ENCODE results near the gene PCDHGA5.
"Not testable (repeated sequence)": the region's sequence is repeated elsewhere in the genome, so short reads cannot be mapped to it uniquely, and the experiment has no call there.

The PCDHGA5 gene

DNA sequence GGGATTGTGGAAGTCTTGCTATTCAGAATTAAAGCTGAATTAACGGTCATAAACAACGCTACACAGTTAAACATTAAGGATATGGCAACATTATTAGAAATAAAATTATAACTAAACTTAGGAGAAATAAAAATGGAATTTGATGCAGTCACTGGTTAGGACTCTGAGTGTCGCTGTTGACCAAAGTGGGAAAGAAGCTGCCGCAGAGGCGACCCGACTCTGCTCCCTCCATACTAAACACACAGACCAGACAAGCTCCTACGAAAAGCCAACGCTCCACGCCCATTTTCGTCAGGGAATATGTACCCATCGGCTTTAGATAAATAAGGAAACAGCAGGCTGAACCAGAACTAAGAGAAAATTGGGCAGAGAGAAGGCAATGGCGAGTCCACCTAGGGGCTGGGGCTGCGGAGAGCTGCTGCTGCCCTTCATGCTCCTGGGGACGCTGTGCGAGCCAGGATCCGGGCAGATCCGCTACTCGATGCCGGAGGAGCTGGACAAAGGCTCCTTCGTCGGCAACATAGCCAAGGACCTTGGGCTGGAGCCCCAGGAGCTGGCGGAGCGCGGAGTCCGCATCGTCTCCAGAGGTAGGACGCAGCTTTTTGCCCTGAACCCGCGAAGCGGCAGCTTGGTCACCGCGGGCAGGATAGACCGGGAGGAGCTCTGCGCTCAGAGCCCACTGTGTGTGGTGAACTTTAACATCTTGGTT, at the start of gene PCDHGA5:
TSS of gene PCDHGA5 (plus strand) at position 211 of the 709 bp plus-strand sequence. CDS start at position 380, 169 bp downstream.
- Histone ChIP-seq H3K9ac (ENCODE audit: low read length) (no peak within 1 kb of the TSS), H3K27ac (ENCODE audit: low read depth, low read length) (no peak within 1 kb of the TSS), H3K4me3 (ENCODE audit: low read length) (no peak within 1 kb of the TSS), H3K4me1 (ENCODE audit: control insufficient read depth, insufficient read depth, low read length) (no peaks in the 10 kb centered on the region), H3K27me3 (ENCODE audit: control insufficient read depth, insufficient read depth, low read length) (no peaks in the 10 kb centered on the region), H3K36me3 (ENCODE audit: control insufficient read depth, insufficient read depth, low read length) (no peaks in the 10 kb centered on the region)

GRCh38 chr5:141316963-141317362, 47.0 kb upstream of the PCDHGA5 start:
- not testable (repeated sequence) for H3K4me3 ChIP-seq (ENCODE audit: low read length); H3K27ac ChIP-seq (ENCODE audit: low read depth, low read length); H3K9ac ChIP-seq (ENCODE audit: low read length); H3K4me1 ChIP-seq (ENCODE audit: control insufficient read depth, insufficient read depth, low read length); H3K27me3 ChIP-seq (ENCODE audit: control insufficient read depth, insufficient read depth, low read length)
- peaks cover 17% of the 10 kb centered on the region for H3K36me3 ChIP-seq (ENCODE audit: control insufficient read depth, insufficient read depth, low read length)

- Histone ChIP-seq H3K27ac (ENCODE audit: low read depth, low read length) (no peak overlapping the region), H3K36me3 (ENCODE audit: control insufficient read depth, insufficient read depth, low read length) (peaks cover 17% of the 10 kb centered on the region), H3K4me3 (ENCODE audit: low read length) (peak overlapping the region; percentile 9), H3K27me3 (ENCODE audit: control insufficient read depth, insufficient read depth, low read length) (no peaks in the 10 kb centered on the region), H3K9ac (ENCODE audit: low read length) (no peak overlapping the region), H3K4me1 (ENCODE audit: control insufficient read depth, insufficient read depth, low read length) (peaks cover 3% of the 10 kb centered on the region)
These were observed 44.8 kb upstream of the PCDHGA5 start for GRCh38 chr5:141319202-141319601.

DNA sequence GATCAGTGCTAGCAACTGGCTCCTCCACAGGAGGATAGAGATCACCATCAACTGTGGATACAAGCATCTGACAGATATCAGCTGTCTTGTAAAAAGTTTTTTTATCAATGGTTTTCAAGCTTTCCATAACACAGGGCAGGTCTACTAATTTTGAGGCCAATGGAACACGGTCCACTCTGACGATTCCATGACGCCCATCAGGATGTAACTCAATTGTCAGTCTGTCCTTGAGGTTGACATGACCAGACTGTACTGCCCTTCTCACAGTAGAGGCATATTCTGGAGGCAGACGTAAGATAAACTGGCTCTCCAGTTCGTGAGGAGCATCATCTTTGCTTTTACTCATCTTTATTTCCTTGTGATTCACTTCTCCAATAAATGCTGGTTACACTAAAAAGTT, 44.3 kb upstream of the PCDHGA5 start:
- Histone ChIP-seq H3K9ac (ENCODE audit: low read length) (no peak overlapping the region), H3K4me1 (ENCODE audit: control insufficient read depth, insufficient read depth, low read length) (peaks cover 3% of the 10 kb centered on the region), H3K4me3 (ENCODE audit: low read length) (peak overlapping the region; percentile 90), H3K27ac (ENCODE audit: low read depth, low read length) (no peak overlapping the region), H3K27me3 (ENCODE audit: control insufficient read depth, insufficient read depth, low read length) (no peaks in the 10 kb centered on the region), H3K36me3 (ENCODE audit: control insufficient read depth, insufficient read depth, low read length) (peaks cover 17% of the 10 kb centered on the region)

DNA sequence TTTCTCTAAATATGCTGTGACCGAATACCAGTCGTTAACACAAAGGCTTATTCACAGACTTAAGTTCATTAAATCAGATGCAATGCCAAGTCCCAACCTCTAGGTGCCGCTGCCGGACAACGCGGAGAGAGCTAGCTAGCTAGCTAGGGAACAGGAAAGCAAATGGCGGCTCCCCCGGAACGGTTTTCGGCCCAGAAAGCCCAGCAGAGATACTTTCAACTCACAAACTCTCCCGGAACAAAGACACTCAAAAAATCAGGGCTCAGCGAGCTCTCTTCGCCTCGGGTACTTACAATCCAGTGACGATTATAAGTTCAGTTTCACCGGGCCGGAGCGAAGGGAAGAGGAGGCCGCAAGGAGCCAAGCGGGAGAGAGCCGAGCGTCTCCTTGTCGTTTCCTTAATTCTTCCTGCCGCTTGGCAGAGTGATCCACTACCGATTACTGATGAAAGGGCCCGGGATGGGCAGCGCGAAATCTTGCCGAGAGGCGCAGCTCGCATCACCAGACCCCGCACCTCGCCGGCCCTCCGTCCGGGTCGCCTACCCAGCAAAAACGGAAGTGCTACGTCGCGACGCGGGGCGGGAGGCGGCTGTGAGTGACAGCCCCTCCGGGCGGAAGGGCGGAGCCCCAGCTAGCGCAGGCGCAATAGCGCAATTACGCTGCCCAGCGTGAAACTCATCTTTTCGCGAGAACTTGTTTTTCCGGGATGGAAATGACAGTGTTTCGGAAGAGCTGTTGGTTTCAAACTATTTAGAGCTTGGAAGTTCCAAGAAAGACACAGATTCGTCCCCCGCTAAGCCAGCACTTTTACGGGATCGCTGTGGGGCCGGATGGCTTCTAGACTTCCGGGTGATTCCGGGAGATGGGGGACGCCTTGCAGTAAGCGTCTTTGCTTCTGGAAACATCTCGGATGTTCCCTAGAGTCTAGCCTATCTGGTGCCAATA, 43.5 kb upstream of the PCDHGA5 start, which contains the start of gene TAF7:
TSS of gene TAF7 (minus strand) at position 560 of the 945 bp plus-strand sequence. CDS start 740 bp downstream, outside the sequence.
- H3K4me3 ChIP-seq (ENCODE audit: low read length), result peak within 1 kb of the TSS; percentile 90
- H3K27me3 ChIP-seq (ENCODE audit: control insufficient read depth, insufficient read depth, low read length), result no peaks in the 10 kb centered on the region
- peak within 1 kb of the TSS; percentile 84 for H3K27ac ChIP-seq (ENCODE audit: low read depth, low read length)
- peaks cover 3% of the 10 kb centered on the region for H3K4me1 ChIP-seq (ENCODE audit: control insufficient read depth, insufficient read depth, low read length)
- peak within 1 kb of the TSS; percentile 43 for H3K9ac ChIP-seq (ENCODE audit: low read length)
- H3K36me3 ChIP-seq (ENCODE audit: control insufficient read depth, insufficient read depth, low read length), result peaks cover 17% of the 10 kb centered on the region

GRCh38 chr5:141322261-141322660, 41.7 kb upstream of the PCDHGA5 start:
- no peak overlapping the region for H3K27ac ChIP-seq (ENCODE audit: low read depth, low read length)
- H3K36me3 ChIP-seq (ENCODE audit: control insufficient read depth, insufficient read depth, low read length), result peaks cover 14% of the 10 kb centered on the region
- H3K9ac ChIP-seq (ENCODE audit: low read length), result no peak overlapping the region
- no peak overlapping the region for H3K4me3 ChIP-seq (ENCODE audit: low read length)
- H3K4me1 ChIP-seq (ENCODE audit: control insufficient read depth, insufficient read depth, low read length), result peaks cover 3% of the 10 kb centered on the region
- no peaks in the 10 kb centered on the region for H3K27me3 ChIP-seq (ENCODE audit: control insufficient read depth, insufficient read depth, low read length)

DNA sequence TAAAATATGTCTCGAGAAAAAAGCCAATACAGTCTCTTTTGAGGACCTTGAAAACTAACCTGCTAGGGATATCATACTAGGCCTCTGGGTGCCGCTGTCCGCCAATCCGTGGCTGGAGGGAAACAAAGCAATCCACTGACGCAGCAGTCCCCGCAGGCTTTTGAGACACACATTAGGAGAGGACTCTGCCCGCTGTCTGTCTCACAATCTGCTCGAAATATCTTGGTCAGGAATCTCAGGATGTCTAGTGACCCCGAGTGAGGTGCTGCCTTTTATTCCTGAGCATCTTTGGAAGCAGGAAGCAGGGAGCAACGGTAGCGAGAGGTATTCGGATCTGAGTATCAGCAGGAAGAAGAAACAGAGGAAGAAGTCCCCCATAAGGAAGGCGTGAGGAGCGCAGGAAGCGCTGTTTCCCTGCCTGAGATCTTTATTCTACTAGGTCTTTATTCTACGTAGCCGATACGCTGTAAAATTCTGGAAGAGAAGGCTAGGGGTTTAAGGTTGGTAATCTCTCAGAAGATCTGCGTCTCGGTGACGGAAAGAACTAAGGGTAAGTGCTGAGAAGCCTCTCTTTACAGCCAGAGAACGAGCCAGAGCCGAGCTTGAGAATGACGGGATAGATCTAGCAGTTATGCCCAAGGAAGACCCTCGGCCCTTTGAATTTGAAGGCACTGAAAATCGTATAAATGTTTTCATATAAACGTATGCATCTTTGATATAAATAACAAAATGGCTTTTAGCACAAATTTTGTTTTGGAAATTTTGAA, 37.7 kb upstream of the PCDHGA5 start:
- H3K9ac ChIP-seq (ENCODE audit: low read length), result peak overlapping the region; percentile 53
- H3K27ac ChIP-seq (ENCODE audit: low read depth, low read length), result peak overlapping the region; percentile 59
- H3K4me3 ChIP-seq (ENCODE audit: low read length), result peak overlapping the region; percentile 73
- H3K27me3 ChIP-seq (ENCODE audit: control insufficient read depth, insufficient read depth, low read length), result no peaks in the 10 kb centered on the region
- H3K36me3 ChIP-seq (ENCODE audit: control insufficient read depth, insufficient read depth, low read length), result no peaks in the 10 kb centered on the region
- no peaks in the 10 kb centered on the region for H3K4me1 ChIP-seq (ENCODE audit: control insufficient read depth, insufficient read depth, low read length)

DNA sequence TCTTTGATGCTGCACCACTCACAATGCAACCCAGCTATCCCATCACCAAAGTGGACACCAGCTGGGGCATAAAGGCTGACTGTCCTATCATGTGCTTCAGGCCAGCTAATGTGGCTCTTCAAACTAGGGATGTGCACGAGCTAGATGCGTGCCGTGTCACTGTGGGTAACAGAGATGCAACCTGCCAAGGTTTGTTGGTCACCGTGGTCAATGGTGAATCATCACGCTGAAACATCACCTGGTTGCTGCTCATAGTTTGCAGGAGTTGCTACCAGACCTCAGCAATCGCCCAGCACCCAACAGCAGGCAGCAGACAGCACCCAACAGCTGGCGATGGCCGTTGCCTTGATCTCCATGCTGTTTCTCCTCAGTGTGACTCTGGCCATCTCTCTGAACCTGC, 35.7 kb upstream of the PCDHGA5 start:
- H3K4me1 ChIP-seq (ENCODE audit: control insufficient read depth, insufficient read depth, low read length), result no peaks in the 10 kb centered on the region
- no peak overlapping the region for H3K27ac ChIP-seq (ENCODE audit: low read depth, low read length)
- H3K4me3 ChIP-seq (ENCODE audit: low read length), result no peak overlapping the region
- H3K9ac ChIP-seq (ENCODE audit: low read length), result no peak overlapping the region
- no peaks in the 10 kb centered on the region for H3K27me3 ChIP-seq (ENCODE audit: control insufficient read depth, insufficient read depth, low read length)
- no peaks in the 10 kb centered on the region for H3K36me3 ChIP-seq (ENCODE audit: control insufficient read depth, insufficient read depth, low read length)

DNA sequence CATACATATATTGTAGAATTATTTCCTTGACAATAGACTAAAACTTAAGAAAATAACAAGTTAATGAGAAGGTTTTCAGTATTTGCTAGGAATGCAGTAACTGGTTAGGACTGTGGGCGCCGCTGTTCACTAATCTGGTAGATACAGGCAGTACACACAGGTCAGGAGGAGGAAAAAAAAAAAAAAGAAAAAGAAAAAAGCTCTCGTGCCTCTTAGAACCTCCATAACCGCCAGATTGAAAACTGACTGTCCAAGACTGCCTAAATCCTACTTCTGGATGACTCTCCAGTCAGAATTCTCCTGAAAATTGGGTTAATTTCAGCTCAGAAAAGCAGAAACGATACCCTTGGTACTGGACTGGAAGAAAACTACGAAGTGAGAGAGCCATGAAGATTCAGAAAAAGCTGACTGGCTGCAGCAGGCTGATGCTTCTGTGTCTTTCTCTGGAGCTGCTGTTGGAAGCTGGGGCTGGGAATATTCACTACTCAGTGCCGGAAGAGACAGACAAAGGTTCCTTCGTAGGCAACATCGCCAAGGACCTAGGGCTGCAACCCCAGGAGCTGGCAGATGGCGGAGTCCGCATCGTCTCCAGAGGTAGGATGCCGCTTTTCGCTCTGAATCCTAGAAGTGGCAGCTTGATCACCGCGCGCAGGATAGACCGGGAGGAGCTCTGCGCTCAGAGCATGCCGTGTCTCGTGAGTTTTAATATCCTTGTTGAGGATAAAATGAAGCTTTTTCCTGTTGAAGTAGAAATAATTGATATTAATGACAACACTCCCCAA, 33.5 kb upstream of the PCDHGA5 start, which contains the start of gene PCDHGA1:
TSS of gene PCDHGA1 (plus strand) at position 216 of the 782 bp plus-strand sequence.
- no peaks in the 10 kb centered on the region for H3K36me3 ChIP-seq (ENCODE audit: control insufficient read depth, insufficient read depth, low read length)
- H3K27ac ChIP-seq (ENCODE audit: low read depth, low read length), result no peak within 1 kb of the TSS
- H3K4me3 ChIP-seq (ENCODE audit: low read length), result peak within 1 kb of the TSS; percentile 23
- H3K27me3 ChIP-seq (ENCODE audit: control insufficient read depth, insufficient read depth, low read length), result no peaks in the 10 kb centered on the region
- H3K9ac ChIP-seq (ENCODE audit: low read length), result no peak within 1 kb of the TSS
- no peaks in the 10 kb centered on the region for H3K4me1 ChIP-seq (ENCODE audit: control insufficient read depth, insufficient read depth, low read length)

- H3K27me3 ChIP-seq (ENCODE audit: control insufficient read depth, insufficient read depth, low read length); H3K27ac ChIP-seq (ENCODE audit: low read depth, low read length); H3K4me3 ChIP-seq (ENCODE audit: low read length); H3K4me1 ChIP-seq (ENCODE audit: control insufficient read depth, insufficient read depth, low read length); H3K36me3 ChIP-seq (ENCODE audit: control insufficient read depth, insufficient read depth, low read length); H3K9ac ChIP-seq (ENCODE audit: low read length): not testable (repeated sequence)
These were observed 31.4 kb upstream of the PCDHGA5 start for GRCh38 chr5:141332571-141332970.

- peak within 1 kb of the TSS; percentile 49 for H3K4me3 ChIP-seq (ENCODE audit: low read length)
- H3K27me3 ChIP-seq (ENCODE audit: control insufficient read depth, insufficient read depth, low read length), result no peaks in the 10 kb centered on the region
- H3K27ac ChIP-seq (ENCODE audit: low read depth, low read length), result no peak within 1 kb of the TSS
- no peaks in the 10 kb centered on the region for H3K4me1 ChIP-seq (ENCODE audit: control insufficient read depth, insufficient read depth, low read length)
- H3K9ac ChIP-seq (ENCODE audit: low read length), result no peak within 1 kb of the TSS
- H3K36me3 ChIP-seq (ENCODE audit: control insufficient read depth, insufficient read depth, low read length), result no peaks in the 10 kb centered on the region
These were observed 25.2 kb upstream of the PCDHGA5 start, which contains the start of gene PCDHGA2 for GRCh38 chr5:141338538-141339306. Gene PCDHGA2, plus strand, starts transcription at chr5:141338760.

Measured in rectal smooth muscle tissue (tissue), 1 donor.